Hepatic stellate cell (primary cell): ENCODE data around the gene RND2.

Source experiments
- DNase-seq: peaks from one replicate; pipeline ENCODE4 v3.0.0; 2011; ENCODE audit warnings: low spot score

Gene RND2

GRCh38 chr17:43006639-43007551 lies 18.1 kb upstream of the RND2 start, which contains the start of gene IFI35:
TSS of gene IFI35 (plus strand) at chr17:43006784. CDS start at chr17:43006948, 164 bp downstream.
- peak; percentile 88 for DNase-seq

- no peak for DNase-seq
These were observed 14.2 kb upstream of the RND2 start for GRCh38 chr17:43010667-43011308.

GRCh38 chr17:43011728-43012472 lies 13.1 kb upstream of the RND2 start:
- no peak for DNase-seq

GRCh38 chr17:43013296-43013695 lies 11.7 kb upstream of the RND2 start:
- DNase-seq, result no peak

DNA sequence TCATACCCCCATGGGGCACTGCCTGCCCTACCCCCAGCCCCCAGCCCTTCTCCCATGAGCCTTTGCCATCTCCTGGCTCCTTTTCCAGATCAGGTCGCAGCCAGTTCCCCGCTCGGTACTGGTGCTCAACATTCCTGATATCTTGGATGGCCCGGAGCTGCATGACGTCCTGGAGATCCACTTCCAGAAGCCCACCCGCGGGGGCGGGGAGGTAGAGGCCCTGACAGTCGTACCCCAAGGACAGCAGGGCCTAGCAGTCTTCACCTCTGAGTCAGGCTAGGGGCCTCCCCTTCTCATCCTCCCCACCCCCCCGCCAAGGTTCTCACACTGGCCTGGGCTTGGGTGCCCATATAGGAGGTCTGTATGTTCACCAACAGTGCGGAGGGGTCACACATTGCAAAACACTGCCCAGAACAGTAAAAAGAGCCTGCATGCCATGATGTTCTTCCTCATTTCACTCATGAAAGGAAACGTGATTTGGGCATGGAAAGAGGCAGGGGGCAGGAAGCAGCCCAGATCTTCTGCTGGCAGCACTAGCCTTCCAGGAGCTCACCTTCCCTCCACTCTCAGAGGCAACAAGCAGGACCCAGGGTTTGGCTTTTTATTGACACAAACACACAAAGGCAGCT lies 10.9 kb upstream of the RND2 start:
- DNase-seq, result no peak

- DNase-seq, result no peak
These were observed 10.1 kb upstream of the RND2 start for GRCh38 chr17:43014649-43015542.

DNA sequence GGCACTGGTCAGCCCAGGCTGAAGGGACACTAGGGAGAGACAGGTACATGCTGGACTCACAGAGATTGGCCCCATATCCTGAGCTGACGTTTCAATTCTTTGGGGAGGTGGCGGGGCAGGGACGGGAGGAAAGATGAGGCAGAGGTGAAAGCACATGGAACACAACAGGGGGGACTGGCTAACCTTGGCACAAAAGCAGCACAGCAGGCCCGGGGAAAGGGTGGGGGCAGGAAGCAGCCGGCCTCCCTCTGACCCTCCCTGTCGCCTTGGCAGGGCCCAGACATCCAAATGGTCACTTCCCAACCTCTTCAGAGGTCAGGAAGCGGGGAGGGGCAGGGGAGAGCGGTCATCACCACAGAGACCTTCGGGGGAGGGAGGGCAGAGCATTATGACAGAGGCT lies 9.5 kb upstream of the RND2 start:
- no peak for DNase-seq

DNA sequence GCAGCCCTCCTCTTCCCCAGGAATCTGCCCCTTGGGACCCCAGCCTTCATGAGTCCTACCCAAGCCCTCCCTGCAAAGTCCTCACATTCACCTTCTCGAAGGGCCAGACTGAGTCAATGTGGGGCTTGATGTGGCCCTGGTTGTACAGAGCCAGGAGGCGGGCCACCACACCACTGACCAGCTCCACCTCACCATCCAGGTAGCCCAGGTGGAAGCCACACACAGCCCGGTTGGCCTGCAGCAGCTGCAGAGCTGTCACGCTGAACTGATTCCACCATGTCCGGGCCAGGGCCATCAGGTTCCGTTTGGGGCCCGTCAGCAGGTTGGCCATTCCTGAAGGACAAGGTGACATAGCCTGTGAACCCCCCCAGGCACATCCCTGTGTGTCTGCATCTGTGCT lies 8.8 kb upstream of the RND2 start:
- no peak for DNase-seq

GRCh38 chr17:43018008-43018853 lies 6.8 kb upstream of the RND2 start:
- no peak for DNase-seq

GRCh38 chr17:43018932-43019331 lies 6.1 kb upstream of the RND2 start:
- no peak for DNase-seq

DNA sequence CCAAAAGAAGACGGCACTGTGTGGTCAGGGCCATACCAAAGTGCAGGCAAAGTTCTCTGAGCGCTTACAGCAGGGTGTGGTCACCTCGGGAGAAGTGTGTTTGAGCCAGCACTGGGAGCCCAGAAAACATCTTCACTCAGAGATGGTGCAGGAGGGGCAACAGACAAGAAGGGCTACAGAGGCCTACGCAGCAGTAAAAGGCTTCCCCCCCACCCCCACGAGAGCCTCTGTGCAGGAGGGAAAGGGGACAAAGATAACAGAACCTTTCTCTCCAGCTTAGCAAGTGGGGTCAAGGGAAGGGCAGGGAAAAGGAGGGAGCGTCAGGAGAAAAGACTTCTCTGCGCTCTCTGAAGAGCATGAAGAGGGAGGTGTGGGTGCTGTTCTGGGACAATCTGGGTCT lies 5.6 kb upstream of the RND2 start:
- no peak for DNase-seq

GRCh38 chr17:43020030-43020621 lies 4.9 kb upstream of the RND2 start:
- DNase-seq, result no peak

- DNase-seq, result peak; percentile 94
These were observed 4.0 kb upstream of the RND2 start for GRCh38 chr17:43020789-43021740.

GRCh38 chr17:43021741-43022512 lies 3.1 kb upstream of the RND2 start, which contains the start of gene VAT1:
TSS of gene VAT1 (minus strand) at chr17:43022385. CDS start at chr17:43022322, 63 bp downstream.
- DNase-seq, result peak; percentile 92

DNA sequence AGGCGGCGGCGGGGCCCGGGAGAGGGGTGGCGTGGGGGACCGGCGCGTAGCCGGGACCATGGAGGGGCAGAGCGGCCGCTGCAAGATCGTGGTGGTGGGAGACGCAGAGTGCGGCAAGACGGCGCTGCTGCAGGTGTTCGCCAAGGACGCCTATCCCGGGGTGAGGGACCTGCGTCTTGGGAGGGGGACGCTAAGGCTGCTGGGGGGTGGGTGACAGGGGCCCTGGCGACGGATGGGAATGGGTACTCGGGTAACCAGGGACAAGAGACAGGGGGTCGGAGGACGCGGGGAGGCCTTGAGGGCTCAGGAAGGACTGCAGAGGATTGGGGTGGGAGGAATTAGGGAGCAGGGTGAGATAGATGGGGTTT lies 243 bp downstream of the RND2 start:
- DNase-seq, result no peak

- DNase-seq, result no peak
These were observed 921 bp downstream of the RND2 start for GRCh38 chr17:43025766-43026537.

GRCh38 chr17:43026595-43026994 lies 1.6 kb downstream of the RND2 start:
- no peak for DNase-seq
